GM19043 (cell line): Measurements from ENCODE around the gene BICRAL.
A peak's percentile ranks its signal among the peaks of the same experiment; 100 is the strongest.
"Not testable (repeated sequence)": the region's sequence is repeated elsewhere in the genome, so short reads cannot be mapped to it uniquely, and the experiment has no call there.

Experiments
- ATAC-seq: cut with Tn5 transposase; IDR thresholded peaks from one replicate; pipeline ENCODE4 v1.9.1; 2021; ENCODE audit warnings: low read depth; ENCODE audit not compliant: unreplicated experiment

Gene BICRAL, protein sequence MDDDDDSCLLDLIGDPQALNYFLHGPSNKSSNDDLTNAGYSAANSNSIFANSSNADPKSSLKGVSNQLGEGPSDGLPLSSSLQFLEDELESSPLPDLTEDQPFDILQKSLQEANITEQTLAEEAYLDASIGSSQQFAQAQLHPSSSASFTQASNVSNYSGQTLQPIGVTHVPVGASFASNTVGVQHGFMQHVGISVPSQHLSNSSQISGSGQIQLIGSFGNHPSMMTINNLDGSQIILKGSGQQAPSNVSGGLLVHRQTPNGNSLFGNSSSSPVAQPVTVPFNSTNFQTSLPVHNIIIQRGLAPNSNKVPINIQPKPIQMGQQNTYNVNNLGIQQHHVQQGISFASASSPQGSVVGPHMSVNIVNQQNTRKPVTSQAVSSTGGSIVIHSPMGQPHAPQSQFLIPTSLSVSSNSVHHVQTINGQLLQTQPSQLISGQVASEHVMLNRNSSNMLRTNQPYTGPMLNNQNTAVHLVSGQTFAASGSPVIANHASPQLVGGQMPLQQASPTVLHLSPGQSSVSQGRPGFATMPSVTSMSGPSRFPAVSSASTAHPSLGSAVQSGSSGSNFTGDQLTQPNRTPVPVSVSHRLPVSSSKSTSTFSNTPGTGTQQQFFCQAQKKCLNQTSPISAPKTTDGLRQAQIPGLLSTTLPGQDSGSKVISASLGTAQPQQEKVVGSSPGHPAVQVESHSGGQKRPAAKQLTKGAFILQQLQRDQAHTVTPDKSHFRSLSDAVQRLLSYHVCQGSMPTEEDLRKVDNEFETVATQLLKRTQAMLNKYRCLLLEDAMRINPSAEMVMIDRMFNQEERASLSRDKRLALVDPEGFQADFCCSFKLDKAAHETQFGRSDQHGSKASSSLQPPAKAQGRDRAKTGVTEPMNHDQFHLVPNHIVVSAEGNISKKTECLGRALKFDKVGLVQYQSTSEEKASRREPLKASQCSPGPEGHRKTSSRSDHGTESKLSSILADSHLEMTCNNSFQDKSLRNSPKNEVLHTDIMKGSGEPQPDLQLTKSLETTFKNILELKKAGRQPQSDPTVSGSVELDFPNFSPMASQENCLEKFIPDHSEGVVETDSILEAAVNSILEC

DNA sequence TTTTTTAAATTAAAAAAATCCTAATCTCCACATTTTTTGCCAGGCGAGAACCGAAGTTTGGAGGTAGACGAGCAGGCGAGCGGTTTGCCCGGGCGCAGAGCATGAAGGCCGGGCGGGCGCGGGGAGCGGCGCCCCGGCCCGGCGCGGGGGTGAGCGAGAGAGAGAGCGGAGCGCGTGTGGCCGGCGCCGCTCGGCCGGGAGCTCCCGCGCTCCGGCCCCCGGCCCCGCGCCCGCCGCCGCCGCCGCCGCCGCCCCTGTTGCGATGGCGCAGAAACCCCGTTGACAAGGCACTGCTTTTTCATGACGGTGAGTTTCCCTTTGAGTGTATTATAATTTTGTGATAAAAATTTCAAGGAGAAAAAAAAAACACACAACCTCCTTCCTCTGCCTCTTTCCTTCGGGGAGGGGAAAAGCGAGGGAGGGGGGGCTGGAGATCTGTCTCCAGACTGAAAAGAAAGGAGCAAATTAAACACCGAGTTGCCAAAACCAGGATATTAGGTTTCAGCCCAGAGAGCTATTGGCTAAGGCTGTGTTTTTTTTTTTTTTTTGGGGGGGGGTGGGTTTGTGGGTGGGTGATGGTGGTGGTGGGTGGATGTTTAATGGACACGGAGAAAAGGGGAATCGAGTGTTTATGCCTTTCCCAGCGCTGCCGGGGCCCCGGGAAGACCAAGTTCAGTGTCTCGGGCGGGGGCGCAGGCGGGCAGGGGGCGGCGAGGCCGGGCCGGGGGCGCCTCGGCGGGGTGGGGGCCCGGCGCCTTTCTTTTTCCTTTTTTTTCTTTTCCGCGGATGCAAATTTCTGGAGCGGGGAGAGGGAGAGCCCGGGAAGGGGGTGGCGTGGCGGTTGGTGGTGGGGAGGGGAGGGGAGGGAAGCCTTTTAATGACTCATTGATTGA, at the start of gene BICRAL:
Gene BICRAL, plus strand, starts transcription at position 257 of the 893 bp plus-strand sequence. CDS start 39,971 bp downstream, outside the sequence.
- no peak for ATAC-seq

- ATAC-seq = not testable (repeated sequence)
These were observed 47.9 kb upstream of the BICRAL start for GRCh38 chr6:42733867-42734481.

- no peak for ATAC-seq
These were observed 45.9 kb upstream of the BICRAL start for GRCh38 chr6:42735976-42736375.

DNA sequence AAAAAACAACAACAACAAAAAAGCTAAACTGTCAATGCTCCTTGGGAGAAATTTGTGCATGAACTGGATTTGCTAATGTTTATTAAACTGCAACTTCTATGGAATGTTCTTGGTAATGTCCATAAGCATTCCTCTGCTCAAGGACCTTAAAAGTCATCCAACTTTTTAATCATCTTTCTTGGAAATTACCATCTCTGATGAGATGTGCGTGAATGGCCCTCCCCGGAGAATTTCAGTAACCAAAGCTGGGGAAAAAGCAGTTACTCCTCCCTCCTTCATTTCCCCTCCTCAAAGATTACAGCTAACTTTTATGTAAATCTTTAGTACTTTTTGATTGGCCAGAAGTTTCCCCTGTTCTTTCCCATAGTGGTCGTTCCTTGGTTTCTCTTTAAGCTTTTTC, 41.1 kb upstream of the BICRAL start:
- no peak for ATAC-seq

DNA sequence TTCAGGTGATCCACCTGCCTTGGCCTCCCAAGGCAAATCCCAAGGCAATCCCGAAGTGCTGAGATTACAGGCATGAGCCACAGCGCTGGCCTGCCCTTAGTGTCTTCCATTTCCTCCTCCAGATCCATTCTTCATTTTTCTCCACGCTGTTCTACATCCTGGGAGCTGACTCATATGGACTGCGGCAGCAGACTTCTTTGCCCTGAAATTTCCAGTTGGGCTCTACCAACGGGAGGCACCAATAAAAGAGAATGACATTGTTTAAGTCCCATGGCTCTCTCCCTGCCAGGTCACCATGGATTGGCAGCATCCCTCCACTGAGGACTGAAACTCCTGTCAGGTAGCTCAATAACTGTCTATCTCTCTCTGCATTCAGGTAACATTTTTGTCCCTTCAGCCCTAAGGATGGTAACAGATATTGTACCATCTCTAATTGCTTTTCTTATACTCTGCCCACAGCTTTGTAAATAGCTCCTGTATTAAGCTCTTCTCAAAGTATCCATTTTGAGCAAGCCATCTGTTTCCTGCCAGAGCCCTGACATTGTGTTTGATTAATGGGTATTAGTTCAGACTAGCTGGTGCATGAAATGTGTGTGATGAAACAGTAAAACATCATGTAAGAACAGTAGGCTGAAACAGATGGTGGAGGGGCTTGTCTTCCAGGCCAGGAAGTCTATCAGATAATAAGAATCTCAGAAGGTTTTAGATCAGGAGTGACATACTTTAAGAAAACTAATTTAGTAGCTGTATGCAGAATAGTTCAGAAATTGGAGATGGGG, 39.5 kb upstream of the BICRAL start:
- ATAC-seq = no peak

- no peak for ATAC-seq
These were observed 37.4 kb upstream of the BICRAL start for GRCh38 chr6:42744351-42744893.

DNA sequence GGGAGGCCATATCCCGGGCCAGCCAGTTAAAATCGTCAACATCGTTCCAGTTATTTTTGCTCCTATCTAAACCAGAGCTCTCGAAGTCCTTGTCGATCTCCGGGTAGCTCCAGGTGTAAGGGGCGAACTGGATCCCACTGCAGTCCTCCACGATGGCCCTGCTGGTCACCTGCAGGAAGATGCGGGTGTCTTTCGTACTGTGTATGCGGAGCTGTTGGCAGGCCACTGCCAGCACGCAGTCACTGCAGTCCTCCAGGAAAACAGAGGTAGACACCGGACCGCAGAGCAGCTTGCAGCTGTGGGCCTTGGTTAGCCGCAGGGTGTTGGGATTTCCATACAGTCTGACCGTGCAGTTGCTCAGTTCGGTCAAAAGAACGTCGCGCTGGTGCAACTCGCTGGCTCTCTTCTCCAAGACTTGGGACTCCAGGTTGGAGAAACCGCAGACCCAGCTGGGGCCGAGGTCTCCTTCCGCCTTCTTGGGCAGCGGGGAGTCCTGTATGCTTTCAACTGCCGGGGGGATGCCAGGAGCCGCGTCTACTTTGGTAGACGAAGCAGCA, 36.7 kb upstream of the BICRAL start:
- no peak for ATAC-seq

GRCh38 chr6:42745640-42746462, 36.0 kb upstream of the BICRAL start, which contains the start of gene TBCC:
TBCC (minus strand) TSS chr6:42746103; CDS start chr6:42746073, 30 bp downstream.
- peak; percentile 66 for ATAC-seq

DNA sequence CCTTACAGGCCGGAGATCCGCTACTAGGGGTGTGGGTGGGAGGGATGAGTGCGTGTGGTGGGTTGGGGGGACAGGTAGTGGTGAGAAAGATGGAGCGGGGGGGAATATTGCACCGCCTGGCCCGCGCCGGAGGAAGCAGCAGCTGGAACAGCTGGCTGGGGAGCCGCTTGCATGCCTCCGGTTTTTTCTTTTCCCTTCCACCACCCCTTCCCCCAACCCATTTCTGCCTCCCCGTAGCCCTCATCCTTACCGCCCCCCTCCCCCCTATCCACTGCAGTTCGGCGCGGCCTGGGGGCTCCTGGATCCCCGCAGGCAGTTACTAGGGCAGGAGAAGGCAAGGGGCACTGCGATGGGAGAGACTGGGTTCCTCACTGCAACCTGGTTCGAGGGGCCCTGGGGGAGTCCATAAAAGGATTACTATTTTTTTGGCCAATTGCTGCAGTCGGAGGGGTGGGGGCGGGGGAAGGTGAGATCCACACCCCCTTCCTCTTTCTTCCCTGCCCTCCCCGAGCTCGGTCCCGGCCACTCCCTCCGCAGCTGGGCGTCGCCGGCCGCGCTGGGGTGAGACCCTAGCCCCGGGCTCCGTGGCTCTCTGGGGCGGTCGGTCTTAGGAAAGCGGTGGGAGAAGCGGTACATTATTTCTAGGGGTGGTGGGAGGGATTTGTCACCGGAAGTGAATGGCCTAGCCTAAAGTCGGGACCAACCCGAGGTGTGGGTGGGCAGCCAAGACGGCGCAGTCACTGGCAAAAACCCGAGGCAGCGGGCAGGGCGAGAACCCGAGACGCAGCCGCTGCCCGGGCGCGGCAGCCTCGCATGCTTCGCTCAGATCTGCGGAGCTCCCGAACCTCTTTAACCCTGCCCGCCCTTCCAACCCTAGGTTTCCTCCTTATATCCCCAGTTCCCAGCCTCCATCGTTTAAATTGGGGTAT, 35.1 kb upstream of the BICRAL start:
- ATAC-seq = peak; percentile 53

DNA sequence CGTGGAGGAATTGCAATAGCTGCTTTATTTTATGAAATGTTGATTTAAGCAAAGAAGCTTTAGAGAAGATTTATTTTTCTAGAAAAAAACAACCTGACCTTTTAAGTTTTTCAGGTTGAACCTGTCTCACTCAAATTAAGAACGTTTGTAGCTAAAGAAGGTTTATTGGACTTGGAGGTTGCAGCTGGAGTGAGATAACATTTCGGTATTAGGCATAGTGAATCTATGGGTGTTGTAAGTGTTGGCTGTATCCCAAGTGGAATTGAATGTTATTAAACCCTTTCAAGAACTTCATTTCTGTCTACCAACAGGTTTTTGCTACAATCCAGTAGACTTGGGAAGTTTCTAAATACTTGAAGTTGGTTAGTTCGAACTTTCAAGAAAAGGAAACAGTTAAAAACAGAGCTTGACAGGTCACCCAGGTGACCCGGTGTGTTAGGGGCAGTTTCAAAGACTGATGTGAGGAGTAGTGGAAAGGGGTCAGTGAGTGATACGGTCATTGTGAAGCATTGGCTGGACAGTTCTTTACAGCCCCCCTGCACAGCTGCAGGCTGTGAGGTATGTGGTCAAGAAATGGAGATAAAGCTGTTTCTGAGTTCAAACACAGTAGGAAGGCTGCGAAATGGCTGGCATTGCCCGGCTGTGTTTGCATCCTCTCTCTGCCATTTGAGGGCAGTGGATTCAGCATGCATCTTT, 33.5 kb upstream of the BICRAL start:
- ATAC-seq = no peak

GRCh38 chr6:42751055-42751454, 30.8 kb upstream of the BICRAL start:
- no peak for ATAC-seq

DNA sequence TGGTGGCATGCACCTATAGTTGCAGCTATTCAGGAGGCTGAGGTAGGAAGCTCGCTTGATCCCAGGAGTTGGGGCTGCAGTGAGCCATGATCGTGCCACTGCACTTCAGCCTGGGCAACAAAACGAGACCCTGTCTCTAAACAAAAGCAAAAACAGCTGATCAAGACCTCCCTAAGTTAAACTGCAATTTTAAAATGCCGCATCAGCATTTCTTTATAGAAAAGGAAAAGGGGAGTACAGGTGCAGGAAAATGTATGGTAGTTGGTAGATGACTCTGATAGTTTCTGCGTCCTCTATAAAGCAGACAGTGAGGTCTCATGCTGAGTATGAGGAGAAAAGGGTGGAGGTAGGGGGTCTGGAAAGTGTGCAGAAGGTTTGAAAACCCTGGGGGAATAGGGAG, 27.1 kb upstream of the BICRAL start:
- no peak for ATAC-seq

GRCh38 chr6:42756722-42757121, 25.1 kb upstream of the BICRAL start:
- no peak for ATAC-seq

DNA sequence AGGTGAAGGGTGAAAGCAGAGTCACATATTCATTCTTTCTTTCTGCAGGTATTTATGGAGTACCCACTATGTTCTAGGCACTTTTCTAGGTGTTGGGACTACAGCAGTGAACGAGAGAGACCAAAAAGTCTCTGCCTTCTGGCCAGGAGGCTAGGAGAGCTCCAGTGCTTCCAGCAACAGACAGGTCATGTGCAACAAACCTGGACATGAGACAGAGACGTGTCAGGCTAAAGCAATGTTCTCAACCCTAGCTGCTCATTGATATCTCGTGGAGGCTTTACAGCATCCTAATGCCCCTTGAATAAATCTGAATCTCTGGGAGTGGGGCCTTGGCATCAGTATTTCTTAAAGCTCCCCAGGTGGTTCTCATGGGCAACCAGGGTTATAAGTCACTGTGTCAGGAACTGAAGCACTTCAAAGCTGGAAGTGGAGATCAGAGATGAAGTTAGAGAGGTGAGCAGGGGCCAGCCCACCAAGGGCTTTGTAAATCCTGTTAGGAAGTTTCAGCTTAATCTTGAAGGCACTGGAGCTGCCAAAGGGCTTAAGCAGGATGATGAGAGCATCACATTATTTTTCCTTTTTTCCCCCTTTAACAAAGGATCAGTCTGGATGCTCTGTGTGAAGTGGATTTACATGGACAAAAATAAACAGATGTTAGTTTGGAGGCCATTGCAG, 23.0 kb upstream of the BICRAL start:
- no peak for ATAC-seq
